Fibroblast of skin of left biceps (primary cell): ENCODE measurements around the gene TBCK.
"Not testable (repeated sequence)": the region's sequence is repeated elsewhere in the genome, so short reads cannot be mapped to it uniquely, and the experiment has no call there.

Experiments
- DNase-seq, 2 experiments: peaks; one replicate each; pipeline ENCODE4 v3.0.0-alpha.2; 2013; ENCODE audit warnings: low read depth in 2 of 2

TBCK gene

DNA sequence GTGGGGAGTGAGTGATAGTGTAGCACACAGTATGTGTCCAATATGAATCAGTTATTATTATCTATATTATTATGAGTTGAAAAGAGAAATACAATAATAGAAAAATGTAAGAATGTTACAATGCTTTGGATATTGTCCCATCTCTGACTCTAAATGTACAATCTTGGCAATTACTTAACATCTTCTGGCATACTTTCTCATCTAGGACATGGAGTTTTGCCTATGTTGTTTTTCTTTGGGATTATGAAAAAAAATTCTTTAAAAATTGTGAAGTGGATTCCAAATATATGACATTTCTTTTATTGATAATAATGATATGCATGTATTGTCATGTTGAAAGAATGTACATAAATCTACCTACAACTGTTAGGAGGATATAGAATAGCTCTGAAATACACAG, 84.1 kb downstream of the TBCK start:
- DNase-seq = no peak

DNA sequence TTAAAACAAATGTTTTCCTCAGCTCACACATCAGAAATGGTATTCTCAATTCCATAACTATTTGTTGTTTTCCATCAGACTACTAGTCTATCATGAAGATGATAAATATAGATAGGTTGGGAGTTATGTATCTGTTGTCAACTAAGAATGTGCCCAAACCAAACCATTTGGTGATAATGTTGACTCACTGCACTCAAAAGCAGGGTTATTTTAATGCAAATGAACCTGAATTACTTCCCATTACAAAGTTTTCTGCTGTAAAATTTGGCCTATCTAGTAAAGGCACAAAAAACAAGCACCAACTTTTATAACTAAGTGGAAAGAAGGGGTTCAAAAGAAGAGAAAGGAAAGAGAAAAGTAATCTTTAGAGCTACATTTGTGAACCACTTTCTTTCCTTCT, 93.5 kb downstream of the TBCK start:
- no peak for DNase-seq

DNA sequence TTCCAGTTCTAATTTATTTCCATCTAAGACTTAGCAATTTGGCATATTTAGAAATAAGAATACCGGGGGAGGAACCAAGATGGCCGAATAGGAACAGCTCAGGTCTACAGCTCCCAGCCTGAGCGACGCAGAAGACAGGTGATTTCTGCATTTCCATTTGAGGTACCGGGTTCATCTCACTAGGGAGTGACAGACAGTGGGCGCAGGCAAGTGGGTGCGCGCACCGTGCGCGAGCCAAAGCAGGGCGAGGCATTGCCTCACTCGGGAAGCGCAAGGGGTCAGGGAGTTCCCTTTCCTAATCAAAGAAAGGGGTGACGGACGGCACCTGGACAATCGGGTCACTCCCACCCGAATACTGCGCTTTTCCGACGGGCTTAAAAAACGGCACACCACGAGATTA, 102.7 kb downstream of the TBCK start:
- not testable (repeated sequence) for DNase-seq

DNA sequence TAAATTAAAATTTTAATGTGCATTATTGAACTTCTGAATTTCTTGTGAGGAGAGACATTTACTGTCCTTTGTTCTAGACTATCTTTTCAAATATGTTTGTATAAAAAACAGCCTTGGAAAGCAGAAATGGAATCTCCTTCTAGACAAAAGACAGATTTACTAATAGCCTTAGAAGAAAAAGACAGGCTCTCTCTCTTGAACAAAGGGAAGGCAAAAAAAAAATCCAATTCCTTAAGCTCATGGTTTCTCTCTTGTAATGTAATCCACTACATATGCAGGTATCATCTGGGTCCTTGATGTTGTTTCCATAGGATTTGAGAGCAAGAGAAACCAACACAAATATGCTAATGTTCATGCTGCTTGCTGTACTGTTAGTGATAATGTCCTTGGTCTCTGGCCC, 106.0 kb downstream of the TBCK start:
- DNase-seq = no peak

DNA sequence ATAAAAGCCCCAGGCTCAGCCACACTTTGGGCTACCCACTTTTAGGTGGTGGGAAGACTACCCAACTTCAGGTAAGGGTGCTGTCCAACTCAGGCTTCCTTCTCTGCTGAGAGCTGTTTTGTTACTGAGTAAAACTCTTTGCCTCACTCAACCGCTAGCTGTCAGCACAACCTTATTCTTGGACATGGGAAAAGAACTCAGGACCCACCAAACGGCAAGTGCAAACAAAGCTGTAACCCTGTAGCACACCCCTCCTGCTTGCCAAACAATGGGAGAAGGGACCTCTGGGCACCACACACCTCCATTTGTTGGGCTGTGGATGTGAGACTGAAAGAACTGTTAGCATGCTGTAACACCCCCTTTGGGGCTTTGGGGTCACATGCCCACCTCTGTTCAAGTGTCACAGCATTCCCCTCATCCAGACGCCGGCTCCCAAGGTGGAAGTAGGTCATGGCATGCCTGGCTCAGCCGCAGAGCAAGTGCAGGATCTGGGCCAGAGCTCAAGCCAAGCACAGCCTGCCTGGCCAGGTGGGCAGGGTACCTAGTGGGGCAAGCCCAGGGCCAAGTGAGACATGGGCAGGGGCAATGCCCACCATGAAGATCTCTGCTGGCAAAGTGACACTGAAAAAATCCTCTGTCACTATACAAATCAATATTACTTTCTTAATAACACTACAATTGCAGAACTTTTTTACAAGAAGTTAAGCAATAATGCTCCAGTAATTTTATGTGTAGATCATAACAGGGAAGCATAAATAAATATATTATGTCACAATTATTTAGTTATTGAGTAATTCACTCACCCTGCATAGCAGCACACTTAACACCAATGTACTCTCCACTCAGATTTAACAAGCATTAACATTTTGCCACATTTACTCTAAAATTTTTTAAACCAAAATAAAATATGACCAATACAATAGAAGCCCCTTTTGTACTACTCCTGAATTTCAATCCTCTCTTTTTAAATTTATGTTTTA, 107.2 kb downstream of the TBCK start:
- DNase-seq = no peak

DNA sequence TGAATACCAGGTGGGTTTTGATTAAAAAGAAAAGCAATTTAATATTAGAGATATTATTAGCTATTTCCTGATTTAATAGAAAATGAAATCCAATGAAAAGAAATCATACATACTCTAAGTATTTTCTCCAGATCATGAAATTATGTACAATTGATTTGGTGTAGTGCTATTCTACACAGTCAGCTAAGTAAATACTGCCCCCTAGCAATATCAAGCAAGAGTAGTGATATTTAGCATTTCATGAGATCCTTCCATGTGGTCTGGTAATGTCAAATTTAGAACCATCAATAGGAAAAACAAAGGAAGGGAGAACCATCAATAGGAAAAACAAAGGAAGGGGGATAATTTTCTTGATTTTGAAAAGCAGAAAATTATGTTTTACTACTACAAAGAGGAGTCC, 114.6 kb downstream of the TBCK start:
- DNase-seq = no peak

DNA sequence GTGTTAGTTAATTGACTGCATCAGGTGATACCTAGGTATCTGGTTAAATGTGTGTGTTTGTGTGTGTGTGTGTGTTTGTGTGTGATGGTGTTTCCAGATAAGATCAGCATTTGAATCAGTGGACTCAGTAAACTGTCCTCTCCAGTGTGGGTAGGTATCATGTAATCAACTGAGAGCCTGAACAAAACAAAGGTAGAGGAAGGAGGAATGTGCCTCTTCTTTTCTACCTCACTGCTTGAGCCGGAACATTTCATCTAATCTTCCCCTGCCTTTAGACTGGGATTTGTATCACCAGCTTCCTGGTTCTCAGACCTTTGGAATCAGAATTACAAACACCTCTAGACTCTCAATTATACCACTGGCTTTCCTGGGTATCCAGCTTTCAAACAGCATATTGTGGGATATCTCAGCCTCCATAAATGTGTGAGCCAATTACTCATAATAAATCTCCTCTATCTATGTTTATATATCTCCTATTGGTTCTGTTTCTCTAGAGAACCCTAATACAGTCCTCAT, 120.5 kb downstream of the TBCK start:
- no peak for DNase-seq

DNA sequence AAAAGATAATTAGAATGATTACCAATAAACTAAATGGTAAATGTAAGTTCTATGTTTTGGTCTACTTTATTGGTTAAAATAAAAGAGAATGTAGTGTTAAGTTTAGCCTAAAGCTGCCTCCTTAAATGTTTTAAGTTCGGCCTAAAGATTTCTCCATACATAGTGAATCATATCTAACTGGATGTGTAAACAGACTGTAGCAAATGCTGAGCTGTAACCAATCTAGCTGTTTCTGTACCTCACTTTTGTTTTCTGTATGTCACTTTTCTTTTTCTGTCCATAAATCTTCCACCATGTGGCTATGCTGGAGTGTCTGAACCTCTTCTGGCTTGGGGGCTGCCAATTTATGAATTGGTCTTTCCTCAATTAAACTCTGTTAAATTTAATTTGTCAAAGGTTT, 121.2 kb downstream of the TBCK start:
- no peak for DNase-seq

DNA sequence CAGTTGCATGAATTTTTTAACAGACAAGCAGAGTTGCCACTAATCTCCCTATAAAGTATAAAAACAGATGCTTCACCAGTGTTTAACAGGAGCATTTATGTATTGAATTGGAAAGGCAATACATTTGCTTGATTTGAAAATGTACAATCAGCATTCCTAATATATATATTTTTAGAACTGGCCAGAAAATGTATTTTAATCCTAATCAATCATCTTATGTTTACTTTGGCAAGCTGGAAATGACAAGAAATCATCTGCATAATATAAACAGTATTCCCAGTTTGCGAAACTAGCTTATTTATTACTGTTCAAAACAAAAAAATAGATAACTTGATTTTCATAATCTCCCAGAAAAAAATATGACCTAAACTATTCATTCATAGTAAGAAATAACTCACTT, 123.9 kb downstream of the TBCK start:
- DNase-seq = no peak

DNA sequence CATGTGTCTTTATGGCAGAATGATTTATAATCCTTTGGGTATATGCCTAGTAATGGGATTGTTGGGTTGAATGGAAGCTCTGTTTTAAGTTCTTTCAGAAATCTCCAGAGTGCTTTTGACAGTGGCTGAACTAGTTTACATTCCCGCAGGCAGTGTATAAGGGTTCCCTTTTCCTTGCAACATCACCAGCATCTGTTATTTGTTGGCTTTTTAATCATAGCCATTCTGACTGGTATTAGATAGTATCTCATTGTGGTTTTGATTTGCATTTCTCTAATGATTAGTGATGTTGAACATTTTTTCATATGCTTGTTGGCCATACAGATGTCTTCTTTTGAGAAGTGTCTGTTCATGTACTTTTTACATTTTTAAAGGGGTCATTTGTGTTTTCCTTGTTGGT, 129.8 kb downstream of the TBCK start:
- no peak for DNase-seq

DNA sequence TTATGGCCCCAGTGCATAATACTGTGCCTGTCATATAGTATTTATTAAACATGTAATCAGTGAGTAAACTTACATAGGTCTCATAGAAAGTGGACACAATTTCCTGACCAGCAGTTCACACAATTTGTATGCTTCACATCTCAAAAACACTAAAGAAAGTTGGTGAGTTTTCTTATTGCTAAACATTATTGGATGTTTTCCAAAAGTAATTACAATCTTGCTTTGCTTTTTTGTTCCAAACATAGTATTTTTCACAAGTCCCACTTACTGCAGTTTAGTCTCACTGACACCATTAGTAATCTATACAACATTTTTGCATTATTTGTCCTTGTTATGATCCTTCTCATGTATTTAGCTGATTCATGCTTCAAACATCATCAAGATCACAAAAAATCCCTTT, 132.5 kb downstream of the TBCK start:
- DNase-seq = no peak

DNA sequence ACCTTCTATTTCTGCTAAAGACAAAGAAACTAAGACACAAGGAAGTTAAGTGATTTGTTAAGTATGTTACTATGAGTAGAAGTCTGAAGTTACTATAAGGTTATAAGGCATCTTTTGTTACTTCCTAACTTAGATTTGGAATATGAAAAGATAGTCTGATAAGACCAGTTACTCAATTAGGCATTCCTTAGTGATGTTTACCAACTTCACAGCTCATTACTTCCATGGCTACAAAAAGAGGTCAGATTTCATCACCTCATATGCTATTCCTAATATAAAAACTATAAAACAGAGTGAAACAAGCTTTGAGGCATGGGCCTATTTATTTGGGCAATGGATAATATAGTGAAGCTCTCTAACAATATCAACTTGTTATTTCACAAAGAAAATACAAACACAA, 143.1 kb downstream of the TBCK start:
- no peak for DNase-seq

DNA sequence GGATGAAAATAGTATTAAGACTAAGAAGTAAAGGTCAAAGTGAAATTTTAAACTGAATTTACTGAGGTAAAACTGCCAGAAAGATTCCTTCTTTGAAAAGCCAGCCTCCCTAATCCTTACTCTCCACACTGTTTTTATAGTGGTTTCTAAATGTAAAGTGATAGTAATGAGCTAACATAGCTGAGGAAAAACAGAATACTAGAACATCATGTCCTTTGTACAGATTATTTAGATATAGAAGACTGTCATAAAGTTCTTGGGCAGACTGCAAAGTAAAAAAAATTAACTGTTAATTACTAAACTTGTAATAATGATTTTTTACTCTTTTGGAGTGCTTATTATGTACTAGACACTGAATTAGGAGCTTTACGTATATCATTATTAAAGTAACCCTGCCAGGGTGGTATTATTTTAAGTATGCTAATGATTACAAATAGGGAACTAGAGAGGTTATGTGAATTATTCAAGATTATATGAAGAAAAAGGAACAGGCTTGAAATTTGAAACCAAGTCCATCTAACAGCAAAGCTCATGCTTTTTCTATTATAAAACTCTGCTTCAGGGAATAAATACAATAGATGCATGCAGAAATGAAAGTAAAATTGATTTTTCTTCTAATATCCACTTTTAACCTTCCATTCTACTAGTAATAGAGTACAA, 150.5 kb downstream of the TBCK start:
- DNase-seq = no peak

DNA sequence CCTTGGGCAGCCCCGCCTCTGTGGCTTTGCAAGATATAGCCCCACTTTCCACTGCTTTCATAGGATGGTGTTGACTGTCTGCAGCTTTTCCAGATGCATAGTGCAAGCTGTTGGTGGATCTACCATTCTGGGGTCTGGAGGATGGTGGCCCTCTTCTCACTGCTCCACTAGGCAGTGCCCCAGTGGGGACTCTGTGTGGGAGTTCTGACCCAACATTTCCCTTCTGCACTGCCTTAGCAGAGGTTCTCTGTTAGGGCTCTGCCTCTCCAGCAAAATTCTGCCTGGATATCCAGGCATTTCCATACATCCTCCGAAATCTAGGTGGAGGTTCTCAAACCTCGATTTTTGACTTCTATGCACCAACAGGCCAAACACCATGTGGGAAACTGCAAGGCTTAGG, 153.7 kb downstream of the TBCK start:
- DNase-seq = no peak

DNA sequence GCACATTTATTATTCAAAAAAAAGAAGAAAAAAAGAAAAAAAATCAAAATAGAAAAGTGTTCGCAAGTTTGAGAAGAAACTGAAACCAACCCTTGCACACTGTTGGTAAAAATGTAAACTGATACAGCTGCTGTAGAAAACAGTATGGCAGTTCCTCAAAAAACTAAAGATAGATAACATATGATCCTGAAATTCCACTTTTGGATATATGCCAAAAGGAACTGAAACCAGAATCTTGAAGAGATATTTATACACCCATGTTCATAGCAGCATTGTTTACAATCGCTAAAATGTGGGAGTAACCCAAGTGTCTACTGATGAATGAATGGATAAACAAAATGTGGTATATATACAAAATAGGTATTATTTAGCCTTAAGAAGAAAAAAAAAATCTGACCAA, 155.4 kb downstream of the TBCK start:
- DNase-seq = no peak

DNA sequence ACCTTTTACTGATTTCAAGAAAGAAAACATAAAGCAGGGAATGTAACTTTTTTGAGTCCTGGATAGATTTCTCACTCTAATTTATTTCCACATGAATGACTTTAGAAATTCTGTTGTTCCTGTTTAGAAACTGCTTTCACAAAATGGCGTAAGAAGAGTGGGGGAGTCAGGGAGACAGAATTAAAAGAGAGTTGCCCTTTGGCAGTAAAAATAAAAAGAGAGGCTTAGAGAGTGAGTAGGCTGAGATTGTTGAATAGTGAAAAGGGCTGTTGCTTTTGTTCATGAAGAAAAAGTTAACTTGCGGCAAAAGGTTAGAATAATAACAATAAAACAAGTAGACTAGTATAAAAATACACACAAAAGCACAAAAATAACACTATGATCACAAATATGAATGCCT, 166.1 kb downstream of the TBCK start:
- no peak for DNase-seq

DNA sequence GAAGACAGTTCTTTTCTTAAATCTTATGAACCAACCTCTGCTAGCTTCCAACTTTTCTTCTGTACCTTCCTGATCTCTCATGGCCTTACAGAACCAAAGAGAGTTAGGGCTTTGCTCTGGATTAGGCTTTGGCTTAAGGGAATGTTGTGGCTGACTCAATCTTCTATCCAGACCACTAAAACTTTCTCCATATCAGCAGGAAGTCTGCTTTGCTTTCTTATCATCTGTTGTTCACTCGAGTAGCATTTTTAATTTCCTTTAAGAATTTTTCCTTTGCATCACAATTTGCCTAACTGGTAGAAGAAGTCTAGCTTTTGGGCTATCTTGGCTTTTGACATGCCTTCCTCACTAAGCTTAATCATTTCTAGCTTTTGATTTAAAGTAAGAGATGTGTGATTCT, 167.0 kb downstream of the TBCK start:
- DNase-seq = no peak

DNA sequence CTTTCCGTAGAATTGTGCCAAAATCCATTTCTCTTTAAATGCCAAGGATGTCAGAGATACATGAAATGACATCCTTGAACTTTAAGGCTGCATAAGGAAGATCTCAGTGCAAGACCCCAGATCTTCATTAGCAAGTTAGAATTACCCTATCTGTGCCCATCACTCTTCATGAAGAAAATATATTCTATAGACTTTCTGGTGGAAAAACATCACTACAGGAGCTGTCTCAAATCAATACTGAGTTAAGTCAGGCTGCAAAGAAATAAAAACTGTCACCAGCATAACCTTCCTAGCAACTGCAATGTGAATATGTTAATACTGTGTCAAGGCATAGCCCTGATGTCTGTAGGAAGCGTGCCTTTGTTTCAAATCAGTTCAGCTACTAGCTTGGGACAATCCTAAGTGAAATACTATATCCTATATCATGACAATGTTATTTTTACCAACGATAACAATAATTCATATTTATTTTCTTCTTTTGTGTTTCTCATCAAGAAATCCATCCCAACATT, 173.3 kb downstream of the TBCK start:
- no peak for DNase-seq

DNA sequence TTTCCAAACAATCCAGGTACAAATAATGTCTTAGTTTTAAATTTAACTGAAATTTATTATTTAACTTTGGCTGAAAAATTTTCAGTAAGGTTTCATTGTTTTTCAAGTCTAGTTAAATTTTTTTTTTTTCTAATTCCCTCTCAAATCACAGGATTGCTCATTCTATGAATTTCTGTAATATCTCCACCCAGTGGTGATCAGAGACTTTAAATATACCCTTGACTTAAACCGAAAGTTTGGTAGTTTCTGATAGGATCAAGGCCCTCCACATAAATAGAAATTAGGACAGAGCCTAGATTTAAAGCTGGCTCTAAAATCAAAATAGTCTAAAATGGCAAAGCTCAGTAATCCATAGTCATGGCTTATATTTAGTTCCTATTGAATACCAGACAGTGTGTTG, 175.4 kb downstream of the TBCK start:
- no peak for DNase-seq

DNA sequence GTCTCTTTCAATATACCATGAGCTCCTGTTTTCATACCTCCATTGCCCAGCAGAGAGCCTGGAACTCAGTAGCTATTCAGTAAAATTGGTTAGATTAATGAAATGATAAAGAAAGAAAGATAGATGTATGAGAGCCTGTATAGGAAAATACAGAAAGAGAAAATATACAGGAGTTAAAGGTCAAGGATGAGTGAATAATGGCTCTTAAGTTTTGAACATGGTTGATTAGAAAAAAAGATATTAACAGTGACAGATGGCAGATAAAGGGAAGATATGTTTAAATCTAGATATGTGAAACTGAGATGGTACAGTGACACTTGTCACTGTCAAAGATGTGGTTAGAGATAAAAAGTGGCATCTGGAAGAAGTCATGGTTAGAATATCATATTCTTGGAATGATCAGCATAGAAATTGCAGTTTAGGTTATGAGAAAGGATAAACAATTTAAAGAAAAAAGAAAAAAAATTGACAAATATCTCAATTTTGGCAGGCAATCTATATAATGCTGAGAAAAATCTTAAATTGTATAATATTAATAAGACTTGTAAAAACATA, 179.2 kb downstream of the TBCK start:
- no peak for DNase-seq

DNA sequence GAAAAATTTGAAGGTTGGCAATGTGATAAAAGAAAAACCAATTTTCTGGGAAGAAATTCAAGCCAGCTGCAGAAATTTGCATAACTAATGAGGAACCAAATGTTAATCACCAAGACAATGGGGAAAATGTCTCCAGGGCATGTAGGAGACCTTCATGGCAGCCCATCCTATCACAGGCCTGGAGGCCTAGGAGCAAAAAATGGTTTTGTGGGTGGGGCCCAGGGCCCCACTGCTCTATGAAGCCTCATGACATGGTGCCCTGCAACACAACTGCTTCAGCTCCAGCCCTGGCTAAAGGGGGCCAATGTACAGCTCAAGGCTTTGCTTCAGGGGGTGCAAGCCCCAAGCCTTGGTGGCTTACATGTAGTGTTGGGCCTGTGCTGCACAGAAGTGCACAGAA, 184.0 kb downstream of the TBCK start:
- no peak for DNase-seq

DNA sequence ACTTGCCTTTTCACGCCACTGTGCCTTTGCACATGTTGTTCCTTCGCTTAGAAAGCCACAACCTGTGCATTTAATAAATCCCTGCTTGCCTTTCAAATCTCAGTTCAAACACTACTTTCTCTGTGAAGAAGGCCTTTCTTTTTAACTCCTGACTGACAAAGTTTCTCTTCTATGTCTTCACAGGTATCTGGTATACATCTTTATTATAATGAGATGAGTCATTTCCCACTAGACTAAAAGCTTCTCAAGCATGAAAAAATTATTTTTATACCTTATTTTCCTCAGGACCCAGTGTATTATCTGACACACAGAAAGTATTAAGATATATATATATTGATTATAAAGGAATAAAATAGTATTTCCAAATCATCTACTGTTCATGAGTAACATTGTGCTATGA, 189.9 kb downstream of the TBCK start:
- DNase-seq = no peak
